Heart left ventricle (tissue), 16 donors: ENCODE data around the gene CD247. TPM values are rescaled to one million over a fixed set of nuclear protein-coding genes. Genes with fewer than 3 reads are reported as not detected.

Source experiments
- ATAC-seq, 4 donors: fragments of 200-7000 bp; cut with Tn5 transposase; one replicate each; pipeline ENCODE4 v1.9.1; 2020 to 2022; ENCODE audit warnings: moderate library complexity in 4 of 4, mild to moderate bottlenecking in 3 of 4, moderate number of reproducible peaks in 1 of 4
- DNase-seq, 5 donors: peaks; one replicate each; pipeline ENCODE4 v3.0.0-alpha.2; 2020
- H3K27ac ChIP-seq, 12 donors: fragments of 200-600 bp; sonication (generic) in 4 of 12; one replicate each; pipeline versions ENCODE4 v1.5.0 to v1.8.0; 2016 to 2022; ENCODE audit warnings: mild to moderate bottlenecking in 2 of 12
- H3K27me3 ChIP-seq, 9 donors: fragments of 200-600 bp; sonication (generic) in 2 of 9; one replicate each; pipeline versions ENCODE4 v1.5.1 to v1.8.0; 2016 to 2022; ENCODE audit warnings: mild to moderate bottlenecking in 3 of 9
- H3K36me3 ChIP-seq, 9 donors: fragments of 200-600 bp; sonication (generic) in 2 of 9; one replicate each; pipeline versions ENCODE4 v1.5.0 to v1.8.0; 2018 to 2022; ENCODE audit warnings: mild to moderate bottlenecking in 2 of 9
- H3K4me1 ChIP-seq, 12 donors: fragments of 200-600 bp; sonication (generic) in 4 of 12; one replicate each; pipeline versions ENCODE4 v1.5.0 to v1.8.0; 2016 to 2022; ENCODE audit warnings: mild to moderate bottlenecking in 3 of 12
- H3K4me3 ChIP-seq, 12 donors: fragments of 200-600 bp; sonication (generic) in 4 of 12; one replicate each; pipeline versions ENCODE4 v1.5.0 to v1.8.0; 2017 to 2022; ENCODE audit warnings: mild to moderate bottlenecking in 9 of 12, moderate library complexity in 4 of 12
- H3K9me3 ChIP-seq, 12 donors: fragments of 200-600 bp; sonication (generic) in 4 of 12; one replicate each; pipeline versions ENCODE4 v1.5.0 to v1.8.0; 2016 to 2022; ENCODE audit warnings: mild to moderate bottlenecking in 1 of 12
- POLR2A ChIP-seq, 2 donors: fragments of 450-650 bp; IDR thresholded peaks; one replicate each; pipeline ENCODE4 v1.6.1; 2017; ENCODE audit warnings: antibody characterized with exemption in 2 of 2, mild to moderate bottlenecking in 2 of 2, moderate library complexity in 2 of 2
- WGBS, 4 donors: extraction: QIAGEN DNeasy Blood & Tissue Kit in 2 of 4; methylation state at CpG; one replicate each; pipeline versions ENCODE4 v1.1.5 to v1.1.7; 2013 to 2018; 5-methylcytosine and 5-hydroxymethylcytosine counted together
- intact Hi-C, 10 donors: fragments of 100-400 bp; cut with DNase I; formaldehyde crosslinking; loops; one replicate each; pipeline versions ENCODE4 v1.11.1 to v1.14.2; 2022
- polyA plus RNA-seq, 2 donors: library from polyadenylated mRNA; stranded (reverse); fragments of 200-250 nt; gene quantifications; one replicate each; pipeline ENCODE4 v1.2.3, GENCODE V29; 2013
- total RNA-seq, 9 donors: library from RNA; depleted of rRNA in 2 of 9; stranded (reverse); fragments of >200 nt in 2 of 9; fragmentation: NEBNext Ultra II Directional in 3 of 9; extraction: Animal tissue kit (Norgen Biotek cat#: 25700) in 3 of 9; gene quantifications; one replicate each; pipeline versions ENCODE4 v1.1.0 to v1.2.4, GENCODE V29; 2016 to 2023
- TF ChIP-seq, protein P1 (sequence below), 12 donors: fragments of 200-600 bp; sonication (generic) in 4 of 12; IDR thresholded peaks; one replicate each; pipeline versions ENCODE4 v1.5.0 to v1.8.0; 2018 to 2022; ENCODE audit warnings: antibody characterized with exemption in 12 of 12, mild to moderate bottlenecking in 5 of 12
- donor health status: ischemic (EF 13 %, LVEDD 7.1; RV severe dilation, severe dysfunction).
- donor health status: healthy with polysubstance abuse.
- donor health status: DM: no; HTN: yes; CAD: no.
- donor health status: DM: no; HTN: no; CAD: no.
- donor health status: ischemic (EF 25% LVEDD 6.9; RV normal size, moderate dysfunction).
- donor health status: ischemic (EF 25% LVEDD 5.7; RV mildly dilated, moderate dysfunction).
- donor health status: healthy.
- donor health status: DM: yes; HTN: yes; CAD: no.
- donor health status: ischemic (EF 35%, LVEDD 5.7; RV mildly dilated, moderate dysfunction).
- donor health status: nonischemic (EF 11% LVEDD 7.7; RV severe dilation, severe dysfunction).
- donor health status: DM: yes; HTN: yes; CAD: no.
- donor health status: PGD.
- donor health status: ischemic (EF 29% LVEDD 5.4; RV normal size, mild dysfunction).
- donor health status: nonischemic (EF 23%, LVEDD 6.1; RV moderate dilation, normal function).

Gene CD247
- total and polyA plus RNA-seq, 11 donors = 0.19 to 7.6 (median 0.47) TPM; not detected in 1

- Histone ChIP-seq H3K27ac (no peak overlapping the region), H3K36me3 (no peaks in the 10 kb centered on the region), H3K4me3 (no peak overlapping the region), H3K9me3 (no peaks in the 10 kb centered on the region), H3K4me1 (no peaks in the 10 kb centered on the region), H3K27me3 (peaks cover 0 to 25% (median 0%) of the 10 kb centered on the region in 9 donors)
- TF ChIP-seq, protein P1, sequence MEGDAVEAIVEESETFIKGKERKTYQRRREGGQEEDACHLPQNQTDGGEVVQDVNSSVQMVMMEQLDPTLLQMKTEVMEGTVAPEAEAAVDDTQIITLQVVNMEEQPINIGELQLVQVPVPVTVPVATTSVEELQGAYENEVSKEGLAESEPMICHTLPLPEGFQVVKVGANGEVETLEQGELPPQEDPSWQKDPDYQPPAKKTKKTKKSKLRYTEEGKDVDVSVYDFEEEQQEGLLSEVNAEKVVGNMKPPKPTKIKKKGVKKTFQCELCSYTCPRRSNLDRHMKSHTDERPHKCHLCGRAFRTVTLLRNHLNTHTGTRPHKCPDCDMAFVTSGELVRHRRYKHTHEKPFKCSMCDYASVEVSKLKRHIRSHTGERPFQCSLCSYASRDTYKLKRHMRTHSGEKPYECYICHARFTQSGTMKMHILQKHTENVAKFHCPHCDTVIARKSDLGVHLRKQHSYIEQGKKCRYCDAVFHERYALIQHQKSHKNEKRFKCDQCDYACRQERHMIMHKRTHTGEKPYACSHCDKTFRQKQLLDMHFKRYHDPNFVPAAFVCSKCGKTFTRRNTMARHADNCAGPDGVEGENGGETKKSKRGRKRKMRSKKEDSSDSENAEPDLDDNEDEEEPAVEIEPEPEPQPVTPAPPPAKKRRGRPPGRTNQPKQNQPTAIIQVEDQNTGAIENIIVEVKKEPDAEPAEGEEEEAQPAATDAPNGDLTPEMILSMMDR (IDR thresholded peaks at IDR 0.05) = no peak
- TF ChIP-seq POLR2A (IDR thresholded peaks at IDR 0.05) = no peak
- intact Hi-C loops = no loop called here
- 39 to 54% (median 43%) methylated on average over 4 of the region's 4 CpGs for WGBS, 4 donors
- DNase-seq (no peak), ATAC-seq (no peak)
These were observed 15.4 kb downstream of the CD247 start for GRCh38 chr1:167502719-167503462.

DNA sequence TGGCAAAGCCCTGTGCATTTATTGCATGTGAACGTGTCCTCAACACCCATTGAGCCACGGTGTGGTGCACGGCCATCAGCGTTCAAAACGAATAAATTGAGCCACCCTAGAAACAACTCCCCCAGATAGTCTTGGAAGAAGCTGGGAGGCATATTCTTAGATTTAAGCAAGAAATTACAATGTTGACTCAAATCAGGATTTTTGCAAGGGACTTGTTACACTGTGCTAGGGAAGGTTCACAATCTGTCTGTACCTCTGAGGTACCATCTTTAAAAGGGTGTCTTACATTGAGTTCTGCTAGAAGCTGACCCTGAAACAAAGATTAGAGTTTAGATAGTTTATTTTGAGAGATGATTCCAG lies 16.2 kb downstream of the CD247 start:
- Histone ChIP-seq H3K9me3 (no peaks in the 10 kb centered on the region), H3K27me3 (peaks cover 0 to 25% (median 0%) of the 10 kb centered on the region in 9 donors), H3K36me3 (no peaks in the 10 kb centered on the region), H3K4me1 (no peaks in the 10 kb centered on the region), H3K27ac (no peak overlapping the region), H3K4me3 (no peak overlapping the region)
- intact Hi-C loops = no loop called here
- ATAC-seq (no peak), DNase-seq (no peak)
- no peak for TF ChIP-seq POLR2A (IDR thresholded peaks at IDR 0.05)
- TF ChIP-seq, protein P1 (IDR thresholded peaks at IDR 0.05) = no peak
- 73 to 80% (median 77%) methylated on average over 5 of the region's 5 CpGs for WGBS, 4 donors

GRCh38 chr1:167501515-167502191 lies 16.7 kb downstream of the CD247 start:
- intact Hi-C loops = no loop called here
- WGBS, 4 donors = 49 to 58% (median 52%) methylated on average over 9 to 10 of the region's 10 CpGs
- H3K4me1 ChIP-seq = no peaks in the 10 kb centered on the region
- ATAC-seq = no peak
- H3K27ac ChIP-seq = no peak overlapping the region
- no peak overlapping the region for H3K4me3 ChIP-seq
- DNase-seq = no peak
- TF ChIP-seq, protein P1 (IDR thresholded peaks at IDR 0.05) = no peak
- no peak for TF ChIP-seq POLR2A (IDR thresholded peaks at IDR 0.05)
- H3K9me3 ChIP-seq = no peaks in the 10 kb centered on the region
- no peaks in the 10 kb centered on the region for H3K36me3 ChIP-seq
- H3K27me3 ChIP-seq = peaks cover 0 to 25% (median 0%) of the 10 kb centered on the region in 9 donors

DNA sequence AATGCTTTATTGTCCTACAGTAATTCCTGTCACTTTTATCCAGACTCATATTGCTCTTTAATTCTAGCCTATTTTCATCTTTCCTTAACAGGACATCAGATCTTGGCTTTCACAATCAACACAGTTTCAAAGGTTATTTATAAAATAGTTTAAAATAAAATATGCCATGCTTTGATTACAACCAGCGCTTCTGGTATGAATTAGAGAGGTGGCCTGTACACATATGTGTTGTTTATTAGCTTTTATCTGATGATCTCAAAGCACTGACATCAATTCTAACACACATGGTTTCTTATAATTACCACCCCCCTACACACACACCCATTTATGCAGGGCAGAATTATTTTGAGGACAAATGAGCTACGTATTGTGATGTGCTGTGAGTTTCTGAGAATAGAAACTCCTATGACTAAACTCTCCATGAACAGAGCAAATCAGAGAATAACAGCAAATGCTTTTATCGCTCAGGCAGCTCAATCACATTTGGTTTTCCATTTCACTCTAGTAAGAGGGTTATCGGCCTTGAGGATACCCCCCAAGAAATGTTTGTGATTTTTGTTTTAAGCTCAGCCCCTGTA lies 18.0 kb downstream of the CD247 start:
- intact Hi-C loops = no loop called here
- no peak overlapping the region for H3K4me3 ChIP-seq
- 83 to 91% (median 90%) methylated on average over 4 of the region's 4 CpGs for WGBS, 4 donors

More for the DNA sequence above, 18.0 kb downstream of the CD247 start:
- TF ChIP-seq, protein P1 (IDR thresholded peaks at IDR 0.05) = no peak
- no peak for TF ChIP-seq POLR2A (IDR thresholded peaks at IDR 0.05)
- H3K4me1 ChIP-seq = no peaks in the 10 kb centered on the region
- no peak for ATAC-seq
- H3K27me3 ChIP-seq = peaks cover 0 to 25% (median 0%) of the 10 kb centered on the region in 9 donors
- no peak for DNase-seq
- H3K9me3 ChIP-seq = no peaks in the 10 kb centered on the region
- no peak overlapping the region for H3K27ac ChIP-seq
- H3K36me3 ChIP-seq = no peaks in the 10 kb centered on the region
